Activated T-helper 2 cell treated with anti-CD3 and anti-CD28 coated beads, Interferon-gamma antibody, Interleukin-2, Interleukin-4, amounts not matched to agents 10 μg/mL and 5 μg/mL and 100 μg/mL, durations not matched to agents 14 hours and 24 hours and 36 hours (primary cell): ENCODE results near the gene KRT5. TPM values are rescaled to one million over a fixed set of nuclear protein-coding genes. Genes with fewer than 3 reads are reported as not detected.

ENCODE experiments used
- DNase-seq: peaks from one replicate; pipeline ENCODE4 v3.0.0; 2021; ENCODE audit warnings: low spot score
- H3K27ac Mint-ChIP-seq: one replicate; pipeline ENCODE4 v1.8.0; 2021; ENCODE audit warnings: mixed read lengths
- H3K27me3 Mint-ChIP-seq: one replicate; pipeline ENCODE4 v1.8.0; 2021; ENCODE audit warnings: low read depth, mixed read lengths
- H3K36me3 Mint-ChIP-seq: one replicate; pipeline ENCODE4 v1.8.0; 2021; ENCODE audit warnings: low read depth, mixed read lengths
- H3K4me1 Mint-ChIP-seq: one replicate; pipeline ENCODE4 v1.8.0; 2021; ENCODE audit warnings: low read depth, mixed read lengths
- H3K4me3 Mint-ChIP-seq: one replicate; pipeline ENCODE4 v1.8.0; 2021; ENCODE audit warnings: low read depth, mild to moderate bottlenecking, moderate library complexity, mixed read lengths
- H3K9me3 Mint-ChIP-seq: one replicate; pipeline ENCODE4 v1.8.0; 2021; ENCODE audit warnings: mixed read lengths
- intact Hi-C: fragments of 100-400 bp; cut with micrococcal nuclease; formaldehyde crosslinking; loops from one replicate; pipeline ENCODE4 v1.15.1; 2023
- total RNA-seq: library from RNA; stranded (reverse); gene quantifications from 2 replicates; pipeline ENCODE4 v1.2.3, GENCODE V29; 2022

Gene KRT5
- total RNA-seq, 1 donor from 2014 or later: not detected

- no peak for DNase-seq
- H3K36me3 Mint-ChIP-seq: no peaks in the 10 kb centered on the region
- no peaks in the 10 kb centered on the region for H3K9me3 Mint-ChIP-seq
- H3K4me1 Mint-ChIP-seq: peaks cover 5% of the 10 kb centered on the region
- no peaks in the 10 kb centered on the region for H3K27me3 Mint-ChIP-seq
- intact Hi-C loops: no loop called here
- H3K27ac Mint-ChIP-seq: no peak overlapping the region
- no peak overlapping the region for H3K4me3 Mint-ChIP-seq
These were observed 3.6 kb upstream of the KRT5 start for GRCh38 chr12:52523824-52524223.

- Mint-ChIP-seq H3K36me3 (no peaks in the 10 kb centered on the region), H3K4me3 (no peak overlapping the region), H3K27ac (no peak overlapping the region), H3K9me3 (no peaks in the 10 kb centered on the region), H3K4me1 (peaks cover 5% of the 10 kb centered on the region), H3K27me3 (no peaks in the 10 kb centered on the region)
- intact Hi-C loops: no loop called here
- DNase-seq: no peak
These were observed 2.3 kb upstream of the KRT5 start for GRCh38 chr12:52522346-52523011.

GRCh38 chr12:52521568-52522266, 1.5 kb upstream of the KRT5 start:
- H3K27ac Mint-ChIP-seq: no peak overlapping the region
- no peak overlapping the region for H3K4me3 Mint-ChIP-seq
- intact Hi-C loops: no loop called here
- DNase-seq: no peak
- H3K27me3 Mint-ChIP-seq: no peaks in the 10 kb centered on the region
- H3K36me3 Mint-ChIP-seq: no peaks in the 10 kb centered on the region
- no peaks in the 10 kb centered on the region for H3K9me3 Mint-ChIP-seq
- H3K4me1 Mint-ChIP-seq: peaks cover 1% of the 10 kb centered on the region

- Mint-ChIP-seq H3K27ac (no peak overlapping the region), H3K9me3 (no peaks in the 10 kb centered on the region), H3K4me3 (no peak overlapping the region), H3K4me1 (no peaks in the 10 kb centered on the region), H3K27me3 (no peaks in the 10 kb centered on the region), H3K36me3 (no peaks in the 10 kb centered on the region)
- intact Hi-C loops: no loop called here
- DNase-seq: no peak
These were observed 977 bp upstream of the KRT5 start for GRCh38 chr12:52521175-52521567.

GRCh38 chr12:52519387-52519703, 849 bp downstream of the KRT5 start:
- intact Hi-C loops: no loop called here
- Mint-ChIP-seq H3K4me1 (no peaks in the 10 kb centered on the region), H3K36me3 (no peaks in the 10 kb centered on the region), H3K27ac (no peak overlapping the region), H3K27me3 (no peaks in the 10 kb centered on the region), H3K9me3 (no peaks in the 10 kb centered on the region), H3K4me3 (no peak overlapping the region)
- DNase-seq: no peak

GRCh38 chr12:52518574-52519386, 1.4 kb downstream of the KRT5 start:
- H3K27ac Mint-ChIP-seq: no peak overlapping the region
- DNase-seq: no peak
- H3K36me3 Mint-ChIP-seq: no peaks in the 10 kb centered on the region
- no peaks in the 10 kb centered on the region for H3K27me3 Mint-ChIP-seq
- no peak overlapping the region for H3K4me3 Mint-ChIP-seq
- no peaks in the 10 kb centered on the region for H3K4me1 Mint-ChIP-seq
- H3K9me3 Mint-ChIP-seq: no peaks in the 10 kb centered on the region
- intact Hi-C loops: no loop called here

GRCh38 chr12:52517888-52518287, 2.3 kb downstream of the KRT5 start:
- Mint-ChIP-seq H3K4me1 (no peaks in the 10 kb centered on the region), H3K4me3 (no peak overlapping the region), H3K27me3 (no peaks in the 10 kb centered on the region), H3K27ac (no peak overlapping the region), H3K36me3 (no peaks in the 10 kb centered on the region), H3K9me3 (no peaks in the 10 kb centered on the region)
- intact Hi-C loops: no loop called here
- DNase-seq: no peak

- Mint-ChIP-seq H3K36me3 (no peaks in the 10 kb centered on the region), H3K27ac (no peak overlapping the region), H3K27me3 (no peaks in the 10 kb centered on the region), H3K4me1 (no peaks in the 10 kb centered on the region), H3K4me3 (no peak overlapping the region), H3K9me3 (no peaks in the 10 kb centered on the region)
- intact Hi-C loops: no loop called here
- no peak for DNase-seq
These were observed 3.0 kb downstream of the KRT5 start for GRCh38 chr12:52517005-52517835.

GRCh38 chr12:52515927-52516831, 4.0 kb downstream of the KRT5 start:
- intact Hi-C loops: no loop called here
- peaks cover 6% of the 10 kb centered on the region for H3K9me3 Mint-ChIP-seq
- no peaks in the 10 kb centered on the region for H3K27me3 Mint-ChIP-seq
- H3K4me1 Mint-ChIP-seq: no peaks in the 10 kb centered on the region
- H3K27ac Mint-ChIP-seq: no peak overlapping the region
- no peak for DNase-seq
- no peaks in the 10 kb centered on the region for H3K36me3 Mint-ChIP-seq
- H3K4me3 Mint-ChIP-seq: no peak overlapping the region

- Mint-ChIP-seq H3K4me1 (no peaks in the 10 kb centered on the region), H3K27ac (no peak overlapping the region), H3K4me3 (no peak overlapping the region)
These were observed 4.9 kb downstream of the KRT5 start for GRCh38 chr12:52515319-52515646.

GRCh38 chr12:52514471-52515318, 5.5 kb downstream of the KRT5 start:
- Mint-ChIP-seq H3K36me3 (no peaks in the 10 kb centered on the region), H3K4me1 (no peaks in the 10 kb centered on the region), H3K27me3 (peaks cover 3% of the 10 kb centered on the region), H3K27ac (no peak overlapping the region), H3K9me3 (peaks cover 9% of the 10 kb centered on the region), H3K4me3 (no peak overlapping the region)
- DNase-seq: no peak
- intact Hi-C loops: no loop called here

More at GRCh38 chr12:52515319-52515646, 4.9 kb downstream of the KRT5 start:
- no peak for DNase-seq
- Mint-ChIP-seq H3K27me3 (no peaks in the 10 kb centered on the region), H3K9me3 (peaks cover 9% of the 10 kb centered on the region), H3K36me3 (no peaks in the 10 kb centered on the region)
- intact Hi-C loops: no loop called here
